GM12801 (cell line): Measurements from ENCODE around the gene UBTD2.

Experiments used
- CTCF ChIP-seq: IDR thresholded peaks from one replicate; pipeline ENCODE4 v1.5.1; 2011; ENCODE audit warnings: control low read depth; ENCODE audit not compliant: insufficient read length; ENCODE audit errors: extremely low read depth

The UBTD2 gene

GRCh38 chr5:172276214-172276613 lies 7.3 kb downstream of the UBTD2 start:
- no peak for TF ChIP-seq CTCF

- no peak for TF ChIP-seq CTCF
Observed at GRCh38 chr5:172274951-172275753, 8.4 kb downstream of the UBTD2 start.

- TF ChIP-seq CTCF: no peak
Observed at GRCh38 chr5:172267943-172268342, 15.6 kb downstream of the UBTD2 start.

GRCh38 chr5:172266676-172267092 lies 16.9 kb downstream of the UBTD2 start:
- TF ChIP-seq CTCF: no peak

GRCh38 chr5:172266071-172266675 lies 17.4 kb downstream of the UBTD2 start:
- TF ChIP-seq CTCF: no peak

GRCh38 chr5:172264815-172265395 lies 18.7 kb downstream of the UBTD2 start:
- TF ChIP-seq CTCF: no peak

- TF ChIP-seq CTCF: no peak
Observed at GRCh38 chr5:172255444-172255843, 28.1 kb downstream of the UBTD2 start.
